Lung microvascular endothelial cell (primary cell): ENCODE results near the gene NOTCH4. TPM values are rescaled to one million over a fixed set of nuclear protein-coding genes. Genes with fewer than 3 reads are reported as not detected.

Experiments used
- DNase-seq, 2 donors: peaks; one replicate each; pipeline versions ENCODE4 v3.0.0 to v3.0.0-alpha.2; 2010; ENCODE audit warnings: low read depth in 2 of 2
- total RNA-seq: library from RNA; depleted of rRNA; stranded (reverse); fragments of >200 nt; gene quantifications from 2 replicates; pipeline ENCODE4 v1.2.1, GENCODE V29; 2014

NOTCH4 gene
- total RNA-seq, 1 donor from 2014 or later: 9.1 TPM

- DNase-seq: no peak
Measured at GRCh38 chr6:32181915-32182529, 41.8 kb downstream of the NOTCH4 start.

- no peak for DNase-seq
Measured at GRCh38 chr6:32181148-32181702, 42.6 kb downstream of the NOTCH4 start.

- DNase-seq: no peak
Measured at GRCh38 chr6:32179766-32180405, 44.0 kb downstream of the NOTCH4 start.

- DNase-seq: peak; percentile 27 to 44
Measured at GRCh38 chr6:32178547-32179440, 45.1 kb downstream of the NOTCH4 start.

GRCh38 chr6:32177788-32178546 lies 45.9 kb downstream of the NOTCH4 start, which contains the start of gene RNF5:
TSS of gene RNF5 (plus strand) at chr6:32178405. CDS start at chr6:32178512, 107 bp downstream.
- DNase-seq: peak; percentile 100

GRCh38 chr6:32177183-32177787 lies 46.6 kb downstream of the NOTCH4 start:
- peak in 1 of 2 donors; percentile 73 for DNase-seq

GRCh38 chr6:32176476-32177182 lies 47.2 kb downstream of the NOTCH4 start:
- no peak for DNase-seq

GRCh38 chr6:32175711-32176475 lies 48.0 kb downstream of the NOTCH4 start, which contains the start of gene AGPAT1:
TSS of gene AGPAT1 (minus strand) at chr6:32176084. CDS start at chr6:32171496, 4,588 bp downstream.
- DNase-seq: peak; percentile 97 to 98

GRCh38 chr6:32175322-32175710 lies 48.6 kb downstream of the NOTCH4 start:
- DNase-seq: no peak

GRCh38 chr6:32174416-32174815 lies 49.5 kb downstream of the NOTCH4 start:
- no peak for DNase-seq

- DNase-seq: no peak
Measured at GRCh38 chr6:32173051-32173727, 50.7 kb downstream of the NOTCH4 start.

- no peak for DNase-seq
Measured at GRCh38 chr6:32171234-32171633, 52.6 kb downstream of the NOTCH4 start.

- DNase-seq: no peak
Measured at GRCh38 chr6:32170294-32170693, 53.6 kb downstream of the NOTCH4 start.

GRCh38 chr6:32168807-32169591 lies 54.9 kb downstream of the NOTCH4 start:
- DNase-seq: no peak

GRCh38 chr6:32168350-32168749 lies 55.5 kb downstream of the NOTCH4 start:
- no peak for DNase-seq

GRCh38 chr6:32167761-32168262 lies 56.1 kb downstream of the NOTCH4 start:
- DNase-seq: no peak

- DNase-seq: no peak
Measured at GRCh38 chr6:32167154-32167760, 56.6 kb downstream of the NOTCH4 start.
